MCF 10A (cell line): ENCODE data around the gene PCGF3. TPM values are rescaled to one million over a fixed set of nuclear protein-coding genes. Genes with fewer than 3 reads are reported as not detected.

Experiments
- BruUV-seq: library from RNA; stranded (reverse); fragments of 400-500 nt; replicated peaks from 2 replicates; lab custom pipeline; 2021; lab: Mats Ljungman, UMichigan
- CTCF ChIA-PET: fragments of 300-600 bp; sonication (Branson Sonifier 250); formaldehyde crosslinking; extraction: SDS; loops from one replicate; lab custom pipeline; 2021; ENCODE audit warnings: antibody characterized with exemption, inconsistent platforms; lab: Yijun Ruan, JAX
- POLR2A ChIA-PET: fragments of 300-600, 350-650 bp; sonication (Branson Sonifier 250); formaldehyde crosslinking; extraction: SDS; loops from one replicate; lab custom pipeline; 2020; ENCODE audit warnings: antibody characterized with exemption, inconsistent platforms; lab: Yijun Ruan, JAX
- DNase-seq: peaks from one replicate; pipeline ENCODE4 v3.0.0-alpha.2; 2018; ENCODE audit not compliant: unreplicated experiment
- H3K27ac Mint-ChIP-seq: one replicate; pipeline ENCODE4 v1.8.0; 2022; ENCODE audit warnings: mild to moderate bottlenecking, low read depth, mixed read lengths; ENCODE audit not compliant: unreplicated experiment
- H3K27me3 Mint-ChIP-seq: one replicate; pipeline ENCODE4 v1.8.0; 2022; ENCODE audit warnings: mixed read lengths; ENCODE audit not compliant: insufficient read depth, unreplicated experiment
- H3K36me3 Mint-ChIP-seq: one replicate; pipeline ENCODE4 v1.8.0; 2022; ENCODE audit warnings: mild to moderate bottlenecking, moderate library complexity, mixed read lengths; ENCODE audit not compliant: insufficient read depth, unreplicated experiment
- H3K4me1 Mint-ChIP-seq: one replicate; pipeline ENCODE4 v1.8.0; 2022; ENCODE audit warnings: mixed read lengths; ENCODE audit not compliant: insufficient read depth, unreplicated experiment
- H3K4me3 Mint-ChIP-seq: one replicate; pipeline ENCODE4 v1.8.0; 2022; ENCODE audit warnings: mild to moderate bottlenecking, moderate library complexity, mixed read lengths; ENCODE audit not compliant: unreplicated experiment
- H3K9me3 Mint-ChIP-seq: one replicate; pipeline ENCODE4 v1.8.0; 2022; ENCODE audit warnings: mixed read lengths; ENCODE audit not compliant: unreplicated experiment
- CTCF ChIP-seq: fragments of 200-600 bp; IDR thresholded peaks from one replicate; pipeline ENCODE4 v1.8.0; 2022; ENCODE audit warnings: antibody characterized with exemption, mild to moderate bottlenecking; ENCODE audit not compliant: unreplicated experiment
- intact Hi-C: fragments of 100-400 bp; cut with micrococcal nuclease; formaldehyde crosslinking; loops from 2 replicates; pipeline ENCODE4 v1.14.1; 2022
- total RNA-seq: library from RNA; stranded (reverse); gene quantifications from 2 replicates; pipeline ENCODE4 v1.2.3, GENCODE V29; 2022

PCGF3 gene
- total RNA-seq, 1 experiment from 2014 or later: 26.5 TPM

GRCh38 chr4:671769-672168 lies 33.9 kb upstream of the PCGF3 start:
- H3K4me3 Mint-ChIP-seq: no peak overlapping the region
- H3K9me3 Mint-ChIP-seq: no peaks in the 10 kb centered on the region
- no peak for DNase-seq
- peaks cover 40% of the 10 kb centered on the region for H3K36me3 Mint-ChIP-seq
- peaks cover 6% of the 10 kb centered on the region for H3K4me1 Mint-ChIP-seq
- POLR2A ChIA-PET: interaction anchor here (0.6 to 0.9 kb wide), 4 partner anchors 16 to 316 kb away, joined by 3 to 4 read pairs (median 3); no protein-coding TSS in a partner anchor
- intact Hi-C loops: loop anchor here (10.0 kb wide), 1 partner anchor 197 kb away; no protein-coding TSS in a partner anchor
- BruUV-seq: no TSS peak
- no peak for TF ChIP-seq CTCF
- no peak overlapping the region for H3K27ac Mint-ChIP-seq
- CTCF ChIA-PET: interaction anchor here (0.6 kb wide), 1 partner anchor 160 kb away, joined by 3 read pairs; no protein-coding TSS in a partner anchor
- H3K27me3 Mint-ChIP-seq: no peaks in the 10 kb centered on the region

- no TSS peak for BruUV-seq
- Mint-ChIP-seq H3K27ac (peak overlapping the region; percentile 82), H3K9me3 (no peaks in the 10 kb centered on the region), H3K36me3 (peaks cover 46% of the 10 kb centered on the region), H3K4me1 (peaks cover 14% of the 10 kb centered on the region), H3K27me3 (no peaks in the 10 kb centered on the region), H3K4me3 (peak overlapping the region; percentile 83)
- ChIA-PET POLR2A (interaction anchor here (0.6 to 2.8 kb wide), 11 partner anchors 9 to 201 kb away, joined by 3 to 23 read pairs (median 7); no protein-coding TSS in a partner anchor), CTCF (interaction anchor here (0.6 to 2.9 kb wide), 6 partner anchors 9 to 79 kb away, joined by 3 to 14 read pairs (median 4); no protein-coding TSS in a partner anchor)
- no peak for TF ChIP-seq CTCF
- intact Hi-C loops: loop anchor here (1.0 to 10.0 kb wide), 2 partner anchors 71 to 199 kb away; no protein-coding TSS in a partner anchor
- no peak for DNase-seq
Observed at GRCh38 chr4:673349-674091, 32.1 kb upstream of the PCGF3 start.

- POLR2A ChIA-PET: interaction anchor here (0.6 to 2.8 kb wide), 15 partner anchors 9 to 202 kb away, joined by 3 to 23 read pairs (median 6); no protein-coding TSS in a partner anchor
- Mint-ChIP-seq H3K9me3 (no peaks in the 10 kb centered on the region), H3K27ac (peak within 1 kb of the TSS; percentile 82), H3K4me1 (peaks cover 14% of the 10 kb centered on the region), H3K27me3 (no peaks in the 10 kb centered on the region), H3K4me3 (peak within 1 kb of the TSS; percentile 83), H3K36me3 (peaks cover 48% of the 10 kb centered on the region)
- intact Hi-C loops: loop anchor here (1.0 to 10.0 kb wide), 2 partner anchors 72 to 200 kb away; no protein-coding TSS in a partner anchor
- TSS peak; percentile 43 for BruUV-seq
- DNase-seq: peak; percentile 96
- TF ChIP-seq CTCF: peak; percentile 84
- CTCF ChIA-PET: interaction anchor here (0.6 to 2.9 kb wide), 9 partner anchors 10 to 71 kb away, joined by 3 to 14 read pairs (median 3); no protein-coding TSS in a partner anchor
Observed at GRCh38 chr4:674172-675035, 31.2 kb upstream of the PCGF3 start, which contains the start of the genes ATP5ME and MYL5. Gene ATP5ME (minus strand): TSS chr4:674276. CDS start chr4:674247, 29 bp downstream. Gene MYL5 (plus strand): TSS chr4:674542. CDS start chr4:678027, 3,485 bp downstream.
